BLaER1 (cell line): ENCODE data around the gene SLC9A8.

Experiments
- H3K27ac ChIP-seq: shearing (Covaris generic); formaldehyde crosslinking; 2 replicates; pipeline ENCODE4 v1.8.1; 2022
- H3K27me3 ChIP-seq: shearing (Covaris generic); formaldehyde crosslinking; 2 replicates; pipeline ENCODE4 v1.8.1; 2022
- H3K36me3 ChIP-seq: shearing (Covaris generic); formaldehyde crosslinking; 2 replicates; pipeline ENCODE4 v1.8.1; 2022
- H3K4me1 ChIP-seq: shearing (Covaris generic); formaldehyde crosslinking; 2 replicates; pipeline ENCODE4 v1.8.1; 2022
- H3K4me2 ChIP-seq: shearing (Covaris generic); formaldehyde crosslinking; 2 replicates; pipeline ENCODE4 v1.8.1; 2022
- H3K4me3 ChIP-seq: shearing (Covaris generic); formaldehyde crosslinking; 2 replicates; pipeline ENCODE4 v1.8.1; 2022
- H3K9ac ChIP-seq: shearing (Covaris generic); formaldehyde crosslinking; 2 replicates; pipeline ENCODE4 v1.8.1; 2022
- H3K9me3 ChIP-seq: shearing (Covaris generic); formaldehyde crosslinking; 2 replicates; pipeline ENCODE4 v1.8.1; 2022
- H4K20me1 ChIP-seq: shearing (Covaris generic); formaldehyde crosslinking; 2 replicates; pipeline ENCODE4 v1.8.1; 2022
- Cebpa-rat ChIP-seq: shearing (Covaris generic); IDR thresholded peaks from 2 replicates; pipeline ENCODE4 v1.8.1; 2022

Gene SLC9A8

GRCh38 chr20:49786668-49787370 is 25.8 kb upstream of the SLC9A8 start:
- peaks cover 37% of the 10 kb centered on the region for H3K4me1 ChIP-seq
- no peaks in the 10 kb centered on the region for H3K36me3 ChIP-seq
- TF ChIP-seq Cebpa-rat: no peak
- no peaks in the 10 kb centered on the region for H3K9me3 ChIP-seq
- no peaks in the 10 kb centered on the region for H3K27me3 ChIP-seq
- no peak overlapping the region for H3K27ac ChIP-seq
- no peak overlapping the region for H3K9ac ChIP-seq
- H3K4me2 ChIP-seq: peak overlapping the region; percentile 84
- H4K20me1 ChIP-seq: no peaks in the 10 kb centered on the region
- no peak overlapping the region for H3K4me3 ChIP-seq

- H3K9me3 ChIP-seq: no peaks in the 10 kb centered on the region
- no peak overlapping the region for H3K27ac ChIP-seq
- no peak overlapping the region for H3K9ac ChIP-seq
These were observed 25.0 kb upstream of the SLC9A8 start for GRCh38 chr20:49787371-49788357.

GRCh38 chr20:49790077-49790798 is 22.4 kb upstream of the SLC9A8 start:
- Histone ChIP-seq H3K4me2 (peak overlapping the region; percentile 21; the same call in 1 of the 2 replicates), H3K27me3 (no peaks in the 10 kb centered on the region), H3K27ac (no peak overlapping the region), H4K20me1 (no peaks in the 10 kb centered on the region), H3K9ac (no peak overlapping the region), H3K4me3 (no peak overlapping the region), H3K4me1 (peaks cover 37% of the 10 kb centered on the region), H3K9me3 (no peaks in the 10 kb centered on the region), H3K36me3 (no peaks in the 10 kb centered on the region)
- no peak for TF ChIP-seq Cebpa-rat

More at GRCh38 chr20:49787371-49788357, 25.0 kb upstream of the SLC9A8 start:
- peak overlapping the region; percentile 84 for H3K4me2 ChIP-seq
- H3K4me3 ChIP-seq: no peak overlapping the region
- H4K20me1 ChIP-seq: no peaks in the 10 kb centered on the region
- H3K36me3 ChIP-seq: no peaks in the 10 kb centered on the region
- H3K27me3 ChIP-seq: no peaks in the 10 kb centered on the region
- TF ChIP-seq Cebpa-rat: no peak
- H3K4me1 ChIP-seq: peaks cover 37% of the 10 kb centered on the region

GRCh38 chr20:49791165-49791564 is 21.5 kb upstream of the SLC9A8 start:
- Histone ChIP-seq H3K4me2 (no peak overlapping the region), H3K4me3 (no peak overlapping the region), H3K9ac (no peak overlapping the region), H3K4me1 (peaks cover 30% of the 10 kb centered on the region), H3K27me3 (no peaks in the 10 kb centered on the region), H3K27ac (no peak overlapping the region), H4K20me1 (no peaks in the 10 kb centered on the region), H3K9me3 (no peaks in the 10 kb centered on the region), H3K36me3 (no peaks in the 10 kb centered on the region)
- no peak for TF ChIP-seq Cebpa-rat

GRCh38 chr20:49792006-49792405 is 20.6 kb upstream of the SLC9A8 start:
- no peak overlapping the region for H3K27ac ChIP-seq
- no peak overlapping the region for H3K4me3 ChIP-seq
- TF ChIP-seq Cebpa-rat: no peak
- no peak overlapping the region for H3K9ac ChIP-seq
- H3K9me3 ChIP-seq: no peaks in the 10 kb centered on the region
- H4K20me1 ChIP-seq: no peaks in the 10 kb centered on the region
- H3K4me2 ChIP-seq: no peak overlapping the region
- H3K36me3 ChIP-seq: no peaks in the 10 kb centered on the region
- H3K27me3 ChIP-seq: no peaks in the 10 kb centered on the region
- peaks cover 22% of the 10 kb centered on the region for H3K4me1 ChIP-seq

- TF ChIP-seq Cebpa-rat: no peak
- no peak overlapping the region for H3K27ac ChIP-seq
- H3K9ac ChIP-seq: no peak overlapping the region
- H3K9me3 ChIP-seq: no peaks in the 10 kb centered on the region
- no peaks in the 10 kb centered on the region for H3K27me3 ChIP-seq
- peaks cover 18% of the 10 kb centered on the region for H3K4me1 ChIP-seq
- H3K36me3 ChIP-seq: no peaks in the 10 kb centered on the region
- no peaks in the 10 kb centered on the region for H4K20me1 ChIP-seq
- H3K4me2 ChIP-seq: no peak overlapping the region
- no peak overlapping the region for H3K4me3 ChIP-seq
These were observed 20.0 kb upstream of the SLC9A8 start for GRCh38 chr20:49792611-49793010.

- no peaks in the 10 kb centered on the region for H3K9me3 ChIP-seq
- no peaks in the 10 kb centered on the region for H3K27me3 ChIP-seq
- TF ChIP-seq Cebpa-rat: no peak
- no peaks in the 10 kb centered on the region for H3K36me3 ChIP-seq
- H3K27ac ChIP-seq: no peak overlapping the region
- peaks cover 10% of the 10 kb centered on the region for H3K4me1 ChIP-seq
- no peaks in the 10 kb centered on the region for H4K20me1 ChIP-seq
- no peak overlapping the region for H3K9ac ChIP-seq
- H3K4me2 ChIP-seq: no peak overlapping the region
- no peak overlapping the region for H3K4me3 ChIP-seq
These were observed 18.1 kb upstream of the SLC9A8 start for GRCh38 chr20:49794336-49795134.

- no peaks in the 10 kb centered on the region for H3K27me3 ChIP-seq
- no peak for TF ChIP-seq Cebpa-rat
- H3K4me2 ChIP-seq: no peak overlapping the region
- H3K36me3 ChIP-seq: no peaks in the 10 kb centered on the region
- no peak overlapping the region for H3K27ac ChIP-seq
- H4K20me1 ChIP-seq: no peaks in the 10 kb centered on the region
- peaks cover 9% of the 10 kb centered on the region for H3K4me1 ChIP-seq
- H3K9ac ChIP-seq: no peak overlapping the region
- H3K4me3 ChIP-seq: no peak overlapping the region
- no peaks in the 10 kb centered on the region for H3K9me3 ChIP-seq
These were observed 17.5 kb upstream of the SLC9A8 start for GRCh38 chr20:49795135-49795424.
